ENCODE results near the gene ACVR1. TPM values are rescaled to one million over a fixed set of nuclear protein-coding genes. Genes with fewer than 3 reads are reported as not detected.

Gene ACVR1
- total and polyA plus RNA-seq, 9 of the 15 experiments (the other 6 are each of a cell fraction or from before 2014, with no cell fraction given), result 3.8 to 14.3 (median 6.9) TPM

GRCh38 chr2:157864857-157865430, 11.2 kb downstream of the ACVR1 start:
- FAIRE-seq, result no peak
- in situ Hi-C loops (cut with MboI), result no loop called here
- peaks cover 0 to 4% of the 10 kb centered on the region in 2 experiments; a peak in 1 of 5 replicates for H3K4me1 ChIP-seq (replicated peaks in 1 of 2; ENCODE audit: control insufficient read depth in 2 of 2, insufficient read depth in 2 of 2, low read length in 2 of 2)
- H4K20me1 ChIP-seq (replicated peaks; ENCODE audit: control insufficient read depth, insufficient read depth, low read length), result 0 out of 2 replicates have a peak, but pooled peaks cover 4% of the 10 kb centered on the region
- TF ChIP-seq RBBP5 (IDR thresholded peaks at IDR 0.05; ENCODE audit: borderline replicate concordance, insufficient read depth, low read length, poor library complexity, severe bottlenecking), result no peak
- peak; percentile 34; the same call in 1 of the 2 replicates for TF ChIP-seq ZNF316 (IDR thresholded peaks at IDR 0.05)
- H3K4me2 ChIP-seq (ENCODE audit: insufficient read depth, low read length), result no peak overlapping the region
- H3K27me3 ChIP-seq (ENCODE audit: control insufficient read depth in 2 of 2, insufficient read depth in 2 of 2, low read length in 2 of 2), result no peaks in the 10 kb centered on the region
- ATAC-seq, result no peak
- 83% methylated on average over 2 of the region's 2 CpGs for WGBS (ENCODE audit: insufficient coverage, low coverage, missing lambda C conversion rate)
- peaks cover 21% of the 10 kb centered on the region; the same call in 2 of the 3 replicates for H3K79me2 ChIP-seq (ENCODE audit: control insufficient read depth, insufficient read depth, low read length)
- H3K9ac ChIP-seq (ENCODE audit: insufficient read depth in 1 of 2, low read depth in 2 of 2, low read length in 2 of 2), result no peak overlapping the region
- no TSS peak for BruUV-seq (replicated peaks)
- DNase-seq (ENCODE audit: extremely low read depth in 1 of 4, low spot score in 3 of 4), result no peak
- H3K4me3 ChIP-seq, result no peak overlapping the region
- H3K9me1 ChIP-seq (ENCODE audit: control insufficient read depth, insufficient read depth, low read length), result no peaks in the 10 kb centered on the region
- POLR2A ChIA-PET, result interaction anchor here (1.0 to 1.6 kb wide), 4 partner anchors 11 to 139 kb away, joined by 3 to 11 read pairs (median 6); partner anchors contain the start of gene ACVR1
- no peak overlapping the region for H2AFZ ChIP-seq (ENCODE audit: low read depth, low read length)
- H3K9me3 ChIP-seq (replicated peaks; ENCODE audit: control insufficient read depth, insufficient read depth, low read depth, low read length), result no peaks in the 10 kb centered on the region
- no peak overlapping the region for H3K27ac ChIP-seq (ENCODE audit: extremely low read depth, low read depth, low read length)
- intact Hi-C loops (cut with micrococcal nuclease), result no loop called here
- CTCF ChIA-PET (ENCODE audit: low intra/inter-chr PET ratio), result no interaction called here
- no peaks in the 10 kb centered on the region for H3K36me3 ChIP-seq (ENCODE audit: control insufficient read depth, insufficient read depth, low read length)

DNA sequence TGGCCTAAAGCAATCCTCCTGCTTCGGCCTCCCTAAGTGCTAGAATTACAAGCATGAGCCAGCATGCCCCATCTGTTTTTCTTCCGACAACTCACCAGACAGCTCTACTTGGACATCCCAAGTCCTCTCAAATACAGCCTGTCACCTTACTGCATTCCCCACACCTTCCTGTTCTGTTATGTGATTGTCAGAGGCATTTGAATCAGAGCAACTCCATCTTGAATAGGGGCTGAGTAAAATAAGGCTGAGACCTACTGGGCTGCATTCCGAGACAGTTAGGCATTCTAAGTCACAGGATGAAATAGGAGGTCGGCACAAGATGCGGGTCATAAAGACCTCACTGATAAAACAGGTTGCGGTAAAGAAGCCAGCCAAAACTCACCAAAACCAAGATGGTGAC, 17.3 kb downstream of the ACVR1 start:
- no peak for ATAC-seq
- Histone ChIP-seq H3K79me2 (ENCODE audit: control insufficient read depth, insufficient read depth, low read length) (no peaks in the 10 kb centered on the region), H2AFZ (ENCODE audit: low read depth, low read length) (no peak overlapping the region), H3K4me2 (ENCODE audit: insufficient read depth, low read length) (no peak overlapping the region), H3K36me3 (ENCODE audit: control insufficient read depth, insufficient read depth, low read length) (no peaks in the 10 kb centered on the region), H3K27me3 (ENCODE audit: control insufficient read depth in 2 of 2, insufficient read depth in 2 of 2, low read length in 2 of 2) (no peaks in the 10 kb centered on the region), H3K4me3 (no peak overlapping the region), H3K9me1 (ENCODE audit: control insufficient read depth, insufficient read depth, low read length) (no peaks in the 10 kb centered on the region), H3K9me3 (replicated peaks; ENCODE audit: control insufficient read depth, insufficient read depth, low read depth, low read length) (no peaks in the 10 kb centered on the region), H4K20me1 (replicated peaks; ENCODE audit: control insufficient read depth, insufficient read depth, low read length) (no peaks in the 10 kb centered on the region), H3K27ac (ENCODE audit: extremely low read depth, low read depth, low read length) (no peak overlapping the region), H3K9ac (ENCODE audit: insufficient read depth in 1 of 2, low read depth in 2 of 2, low read length in 2 of 2) (no peak overlapping the region), H3K4me1 (replicated peaks in 1 of 2; ENCODE audit: control insufficient read depth in 2 of 2, insufficient read depth in 2 of 2, low read length in 2 of 2) (peaks cover 0 to 11% of the 10 kb centered on the region in 2 experiments; a peak in 2 of 5 replicates)
- intact Hi-C loops (cut with micrococcal nuclease), result no loop called here
- ChIA-PET CTCF (ENCODE audit: low intra/inter-chr PET ratio) (no interaction called here), POLR2A (interaction anchor here (1.0 to 1.1 kb wide), 2 partner anchors 22 to 87 kb away, joined by 3 to 4 read pairs; no protein-coding TSS in a partner anchor)
- TF ChIP-seq ZNF785 (CRISPR knock-in tag; IDR thresholded peaks at IDR 0.05), result no peak
- TF ChIP-seq ZSCAN29 (IDR thresholded peaks at IDR 0.05), result no peak
- no peak for TF ChIP-seq PML (IDR thresholded peaks at IDR 0.05; ENCODE audit: low read length)
- no peak for TF ChIP-seq TSC22D4 (tag; IDR thresholded peaks at IDR 0.05)
- no peak for TF ChIP-seq SOX6 (IDR thresholded peaks at IDR 0.05)
- TF ChIP-seq ATF7 (IDR thresholded peaks at IDR 0.05), result no peak
- no peak for TF ChIP-seq TEAD4 (IDR thresholded peaks at IDR 0.05; ENCODE audit: low read length)
- TF ChIP-seq TEAD4 (CRISPR knock-in tag; IDR thresholded peaks at IDR 0.05; ENCODE audit: borderline replicate concordance), result no peak
- TF ChIP-seq BRCA1 (IDR thresholded peaks at IDR 0.05), result no peak
- TF ChIP-seq BRCA1 (CRISPR knock-in tag; IDR thresholded peaks at IDR 0.05), result no peak
- no peak for TF ChIP-seq CSDE1 (IDR thresholded peaks at IDR 0.05)
- TF ChIP-seq CAMTA2 (CRISPR knock-in tag; conservative IDR thresholded peaks at IDR 0.05), result no peak
- no peak for TF ChIP-seq NCOA1 (IDR thresholded peaks at IDR 0.05; ENCODE audit: low read depth)
- no peak for TF ChIP-seq MECOM (CRISPR knock-in tag; IDR thresholded peaks at IDR 0.05)
- no peak for TF ChIP-seq MAFK (IDR thresholded peaks at IDR 0.05; ENCODE audit: low read length)
- in situ Hi-C loops (cut with MboI), result no loop called here
- DNase-seq (ENCODE audit: extremely low read depth in 1 of 4, low spot score in 3 of 4), result no peak
- FAIRE-seq, result no peak
- whole genome bisulfite sequencing (ENCODE audit: insufficient coverage, low coverage, missing lambda C conversion rate), result 72% methylated on average over 6 of the region's 6 CpGs
- BruUV-seq (replicated peaks), result no TSS peak

All from K562 (cell line).